CD8-positive, alpha-beta memory T cell (primary cell): ENCODE measurements around the gene EPB41L4B. TPM values are rescaled to one million over a fixed set of nuclear protein-coding genes. Genes with fewer than 3 reads are reported as not detected.

ENCODE experiments used
- CTCF ChIA-PET: fragments of 350-600 bp; sonication (Branson Sonifier 250); formaldehyde crosslinking; loops from one replicate; lab custom pipeline; 2021; ENCODE audit warnings: antibody characterized with exemption; lab: Charles Lee
- POLR2A ChIA-PET: fragments of 350-600 bp; sonication (Branson Sonifier 250); formaldehyde crosslinking; loops from one replicate; lab custom pipeline; 2021; ENCODE audit warnings: antibody characterized with exemption; lab: Charles Lee
- DNase-seq, 5 donors: peaks; one replicate each; pipeline versions ENCODE4 v3.0.0 to v3.0.0-alpha.2; 2020 to 2022; ENCODE audit warnings: mixed read lengths in 1 of 5
- H3K27ac ChIP-seq: one replicate; pipeline ENCODE4 v1.7.0; 2013; ENCODE audit warnings: low read depth, mild to moderate bottlenecking, low read length, moderate library complexity
- H3K27me3 ChIP-seq: 2 replicates; pipeline ENCODE4 v1.7.0; 2013; ENCODE audit warnings: low read length, mild to moderate bottlenecking; ENCODE audit not compliant: insufficient read depth, poor library complexity, severe bottlenecking
- H3K36me3 ChIP-seq: 2 replicates; pipeline ENCODE4 v1.7.0; 2013; ENCODE audit warnings: mild to moderate bottlenecking, low read length, moderate library complexity; ENCODE audit not compliant: insufficient read depth
- H3K4me1 ChIP-seq: 2 replicates; pipeline ENCODE4 v1.7.0; 2013; ENCODE audit warnings: mild to moderate bottlenecking, low read length, moderate library complexity; ENCODE audit not compliant: insufficient read depth
- H3K4me3 ChIP-seq: 2 replicates; pipeline ENCODE4 v1.7.0; 2013; ENCODE audit warnings: mild to moderate bottlenecking, low read length
- H3K9me3 ChIP-seq: 2 replicates; pipeline ENCODE4 v1.7.0; 2013; ENCODE audit warnings: mild to moderate bottlenecking, low read length
- H3K27ac Mint-ChIP-seq, 8 donors: one replicate each; pipeline ENCODE4 v1.8.0; 2020 to 2021; ENCODE audit warnings: mixed read lengths in 8 of 8, mild to moderate bottlenecking in 6 of 8, inconsistent platforms in 3 of 8, moderate library complexity in 3 of 8
- H3K27me3 Mint-ChIP-seq, 2 donors: one replicate each; pipeline ENCODE4 v1.8.0; 2020 to 2021; ENCODE audit warnings: mixed read lengths in 2 of 2, mild to moderate bottlenecking in 1 of 2, moderate library complexity in 1 of 2
- H3K36me3 Mint-ChIP-seq, 3 donors: one replicate each; pipeline ENCODE4 v1.8.0; 2020 to 2021; ENCODE audit warnings: mixed read lengths in 3 of 3, inconsistent platforms in 1 of 3, mild to moderate bottlenecking in 1 of 3
- H3K4me1 Mint-ChIP-seq, 3 donors: one replicate each; pipeline ENCODE4 v1.8.0; 2020 to 2021; ENCODE audit warnings: mixed read lengths in 3 of 3, inconsistent platforms in 1 of 3, mild to moderate bottlenecking in 1 of 3
- H3K4me3 Mint-ChIP-seq, 7 donors: one replicate each; pipeline ENCODE4 v1.8.0; 2020 to 2021; ENCODE audit warnings: mixed read lengths in 7 of 7, mild to moderate bottlenecking in 6 of 7, moderate library complexity in 4 of 7, inconsistent platforms in 2 of 7
- H3K9me3 Mint-ChIP-seq, 5 donors: one replicate each; pipeline ENCODE4 v1.8.0; 2020 to 2022; ENCODE audit warnings: mixed read lengths in 5 of 5, mild to moderate bottlenecking in 3 of 5, moderate library complexity in 2 of 5, inconsistent platforms in 1 of 5
- polyA plus RNA-seq: library from polyadenylated mRNA; unstranded; fragments of 300-500 nt; fragmentation: Illumina TruSeq; gene quantifications from one replicate; pipeline ENCODE4 v1.2.3, GENCODE V29; 2021
- total RNA-seq, 2 experiments: library from RNA; stranded (reverse); gene quantifications; one replicate each; pipeline ENCODE4 v1.2.3, GENCODE V29; 2021

EPB41L4B gene
- total and polyA plus RNA-seq, 3 experiments from 2014 or later = 0.35 to 0.44 TPM; not detected in 1

GRCh38 chr9:109278216-109278615 lies 42.6 kb downstream of the EPB41L4B start:
- Mint-ChIP-seq H3K9me3 (peaks cover 0 to 1% (median 0%) of the 10 kb centered on the region in 5 donors), H3K27ac (no peak overlapping the region), H3K27me3 (peaks cover 7 to 27% of the 10 kb centered on the region in 2 donors), H3K36me3 (no peaks in the 10 kb centered on the region), H3K4me3 (no peak overlapping the region), H3K4me1 (no peaks in the 10 kb centered on the region)
- CTCF ChIA-PET = interaction anchor here (1.0 kb wide), 1 partner anchor 10 kb away, joined by 3 read pairs; no protein-coding TSS in a partner anchor
- POLR2A ChIA-PET = no interaction called here
- DNase-seq = no peak
- H3K9me3 ChIP-seq = no peaks in the 10 kb centered on the region
- peaks cover 5% of the 10 kb centered on the region for H3K27me3 ChIP-seq
- H3K4me1 ChIP-seq = no peaks in the 10 kb centered on the region
- H3K4me3 ChIP-seq = no peak overlapping the region
- H3K27ac ChIP-seq = no peak overlapping the region
- H3K36me3 ChIP-seq = no peaks in the 10 kb centered on the region

- ChIA-PET CTCF (no interaction called here), POLR2A (no interaction called here)
- H3K27me3 ChIP-seq = peaks cover 5% of the 10 kb centered on the region
- no peak overlapping the region for H3K27ac ChIP-seq
- Mint-ChIP-seq H3K36me3 (no peaks in the 10 kb centered on the region), H3K4me3 (no peak overlapping the region), H3K27me3 (peaks cover 6 to 24% of the 10 kb centered on the region in 2 donors), H3K27ac (no peak overlapping the region), H3K4me1 (no peaks in the 10 kb centered on the region), H3K9me3 (peaks cover 0 to 1% (median 0%) of the 10 kb centered on the region in 5 donors)
- no peaks in the 10 kb centered on the region for H3K36me3 ChIP-seq
- no peak for DNase-seq
- no peaks in the 10 kb centered on the region for H3K4me1 ChIP-seq
- no peaks in the 10 kb centered on the region for H3K9me3 ChIP-seq
- no peak overlapping the region for H3K4me3 ChIP-seq
These were observed 43.4 kb downstream of the EPB41L4B start for GRCh38 chr9:109277451-109277850.

GRCh38 chr9:109276469-109277440 lies 44.1 kb downstream of the EPB41L4B start:
- ChIA-PET POLR2A (no interaction called here), CTCF (no interaction called here)
- Histone ChIP-seq H3K4me3 (no peak overlapping the region), H3K27me3 (peaks cover 5% of the 10 kb centered on the region), H3K27ac (no peak overlapping the region), H3K4me1 (no peaks in the 10 kb centered on the region), H3K36me3 (no peaks in the 10 kb centered on the region), H3K9me3 (no peaks in the 10 kb centered on the region)
- no peak for DNase-seq
- H3K36me3 Mint-ChIP-seq = no peaks in the 10 kb centered on the region
- no peaks in the 10 kb centered on the region for H3K4me1 Mint-ChIP-seq
- H3K27me3 Mint-ChIP-seq = peaks cover 6 to 24% of the 10 kb centered on the region in 2 donors
- no peak overlapping the region for H3K4me3 Mint-ChIP-seq
- peaks cover 0 to 1% (median 0%) of the 10 kb centered on the region in 5 donors for H3K9me3 Mint-ChIP-seq
- no peak overlapping the region for H3K27ac Mint-ChIP-seq

DNA sequence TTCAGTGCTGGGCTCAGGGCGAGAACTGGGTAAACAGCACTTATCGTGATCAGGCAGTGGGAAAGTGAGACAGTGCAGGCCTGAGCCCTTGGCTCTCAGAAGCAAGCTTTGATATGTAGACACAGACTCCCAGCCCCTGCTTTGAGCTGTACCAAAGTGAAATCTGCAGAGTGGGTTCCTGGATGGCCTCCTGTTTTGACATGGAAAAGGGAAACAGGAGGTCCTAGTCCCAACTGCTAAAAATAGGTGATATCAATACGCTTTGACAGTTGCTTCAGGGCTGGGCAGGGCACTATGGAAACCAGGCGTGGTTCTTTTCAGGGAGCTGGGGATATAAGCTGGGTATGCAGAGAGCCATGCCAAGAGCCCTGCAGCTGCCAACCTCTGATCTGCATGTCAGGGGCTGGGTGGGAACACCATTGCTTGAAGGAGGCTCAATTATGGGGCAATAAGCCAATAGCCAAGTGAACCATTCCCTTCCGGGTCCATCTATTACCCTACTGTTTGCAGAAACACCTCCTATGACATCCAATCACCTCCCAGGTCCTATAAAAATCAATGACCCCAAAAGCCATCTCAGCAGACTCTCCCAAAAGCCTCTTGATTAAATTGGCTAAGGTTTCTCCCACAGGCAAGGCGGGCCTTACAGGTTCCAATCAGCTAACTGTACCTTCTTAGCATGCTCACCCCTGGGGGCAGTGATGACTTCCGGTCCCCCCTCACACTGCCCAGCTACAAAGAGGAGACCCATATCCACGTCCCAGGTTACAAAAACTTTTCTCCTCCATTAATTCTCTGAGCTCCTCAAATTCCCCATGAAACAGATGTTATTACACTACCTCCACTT lies 45.8 kb downstream of the EPB41L4B start:
- Mint-ChIP-seq H3K9me3 (peaks cover 0 to 1% (median 0%) of the 10 kb centered on the region in 5 donors), H3K4me3 (no peak overlapping the region), H3K27me3 (peaks cover 6 to 24% of the 10 kb centered on the region in 2 donors), H3K36me3 (no peaks in the 10 kb centered on the region), H3K4me1 (no peaks in the 10 kb centered on the region), H3K27ac (no peak overlapping the region)
- CTCF ChIA-PET = no interaction called here
- POLR2A ChIA-PET = interaction anchor here (0.6 kb wide), 1 partner anchor 630 kb away, joined by 3 read pairs; no protein-coding TSS in a partner anchor
- Histone ChIP-seq H3K9me3 (no peaks in the 10 kb centered on the region), H3K27me3 (no peaks in the 10 kb centered on the region), H3K4me1 (no peaks in the 10 kb centered on the region), H3K4me3 (no peak overlapping the region), H3K27ac (no peak overlapping the region), H3K36me3 (no peaks in the 10 kb centered on the region)
- DNase-seq = no peak

DNA sequence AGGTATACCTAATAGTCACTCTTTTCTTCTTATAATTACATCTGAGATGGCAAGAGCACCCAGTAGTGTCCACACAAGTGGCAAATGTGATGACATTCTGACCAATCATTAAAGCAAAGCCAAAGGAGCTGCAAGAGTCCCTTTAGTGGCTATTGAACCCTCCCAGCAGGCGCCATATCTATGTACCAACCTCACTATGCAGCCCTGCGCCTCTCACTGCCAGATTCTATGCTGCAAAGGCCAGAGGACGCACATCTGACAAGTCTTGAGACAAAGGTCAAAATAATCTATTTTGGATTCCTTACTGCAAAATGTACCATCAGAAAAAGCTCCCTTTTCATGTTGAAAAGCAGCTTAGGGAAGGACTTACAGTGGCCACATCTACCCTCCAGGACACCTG lies 47.0 kb downstream of the EPB41L4B start:
- ChIA-PET CTCF (no interaction called here), POLR2A (no interaction called here)
- Histone ChIP-seq H3K27me3 (no peaks in the 10 kb centered on the region), H3K4me3 (no peak overlapping the region), H3K4me1 (no peaks in the 10 kb centered on the region), H3K36me3 (no peaks in the 10 kb centered on the region), H3K27ac (no peak overlapping the region), H3K9me3 (no peaks in the 10 kb centered on the region)
- H3K27ac Mint-ChIP-seq = no peak overlapping the region
- peaks cover 6 to 24% of the 10 kb centered on the region in 2 donors for H3K27me3 Mint-ChIP-seq
- no peaks in the 10 kb centered on the region for H3K36me3 Mint-ChIP-seq
- no peak overlapping the region for H3K4me3 Mint-ChIP-seq
- peaks cover 0 to 1% (median 0%) of the 10 kb centered on the region in 5 donors for H3K9me3 Mint-ChIP-seq
- no peak for DNase-seq
- no peaks in the 10 kb centered on the region for H3K4me1 Mint-ChIP-seq

- Mint-ChIP-seq H3K27ac (no peak overlapping the region), H3K4me3 (no peak overlapping the region), H3K9me3 (peaks cover 0 to 1% (median 0%) of the 10 kb centered on the region in 5 donors), H3K36me3 (no peaks in the 10 kb centered on the region), H3K4me1 (no peaks in the 10 kb centered on the region), H3K27me3 (peaks cover 4 to 22% of the 10 kb centered on the region in 2 donors)
- DNase-seq = no peak
- ChIA-PET POLR2A (no interaction called here), CTCF (no interaction called here)
- Histone ChIP-seq H3K4me1 (no peaks in the 10 kb centered on the region), H3K36me3 (no peaks in the 10 kb centered on the region), H3K9me3 (no peaks in the 10 kb centered on the region), H3K27me3 (no peaks in the 10 kb centered on the region), H3K27ac (no peak overlapping the region), H3K4me3 (no peak overlapping the region)
These were observed 48.1 kb downstream of the EPB41L4B start for GRCh38 chr9:109272745-109273144.

- no peaks in the 10 kb centered on the region for H3K4me1 Mint-ChIP-seq
- DNase-seq = no peak
- no peaks in the 10 kb centered on the region for H3K4me1 ChIP-seq
- no peaks in the 10 kb centered on the region for H3K27me3 ChIP-seq
- peaks cover 3 to 15% of the 10 kb centered on the region in 2 donors for H3K27me3 Mint-ChIP-seq
- ChIA-PET CTCF (no interaction called here), POLR2A (no interaction called here)
- H3K27ac Mint-ChIP-seq = no peak overlapping the region
- H3K4me3 Mint-ChIP-seq = no peak overlapping the region
- no peak overlapping the region for H3K4me3 ChIP-seq
- H3K36me3 Mint-ChIP-seq = no peaks in the 10 kb centered on the region
- no peak overlapping the region for H3K27ac ChIP-seq
- no peaks in the 10 kb centered on the region for H3K36me3 ChIP-seq
- no peaks in the 10 kb centered on the region for H3K9me3 ChIP-seq
- H3K9me3 Mint-ChIP-seq = peaks cover 0 to 2% (median 0%) of the 10 kb centered on the region in 5 donors
These were observed 48.8 kb downstream of the EPB41L4B start for GRCh38 chr9:109272045-109272444.
